ENCODE data around the gene SPRY4. TPM values are rescaled to one million over a fixed set of nuclear protein-coding genes. Genes with fewer than 3 reads are reported as not detected.
A peak's percentile ranks its signal among the peaks of the same experiment; 100 is the strongest.
"Not testable (repeated sequence)": the region's sequence is repeated elsewhere in the genome, so short reads cannot be mapped to it uniquely, and the experiment has no call there.

SPRY4 gene
- total RNA-seq, 1 donor from 2014 or later: 23.4 TPM

- Mint-ChIP-seq H3K4me1 (ENCODE audit: low read depth, unreplicated experiment) (peaks cover 33% of the 10 kb centered on the region), H3K36me3 (ENCODE audit: low read depth, unreplicated experiment) (peaks cover 4% of the 10 kb centered on the region), H3K27ac (ENCODE audit: unreplicated experiment) (no peak overlapping the region), H3K4me3 (ENCODE audit: unreplicated experiment) (no peak overlapping the region), H3K9me3 (ENCODE audit: unreplicated experiment) (no peaks in the 10 kb centered on the region), H3K27me3 (ENCODE audit: low read depth, unreplicated experiment) (no peaks in the 10 kb centered on the region)
- no peaks in the 10 kb centered on the region for H3K27me3 ChIP-seq (ENCODE audit: insufficient read depth, low read length)
- DNase-seq (ENCODE audit: low read depth): no peak
- no peak overlapping the region for H3K4me2 ChIP-seq (ENCODE audit: low read length)
- H3K4me3 ChIP-seq (ENCODE audit: insufficient read depth, low read depth, low read length): no peak overlapping the region
- peaks cover 19% of the 10 kb centered on the region for H3K79me2 ChIP-seq (ENCODE audit: insufficient read depth, low read length)
- no peak overlapping the region for H3K9ac ChIP-seq (ENCODE audit: low read length)
- H2AFZ ChIP-seq (ENCODE audit: low read depth, low read length): no peak overlapping the region
- H3K4me1 ChIP-seq (ENCODE audit: insufficient read depth, low read length): peaks cover 38% of the 10 kb centered on the region
- H3K36me3 ChIP-seq (ENCODE audit: insufficient read depth, low read length): no peaks in the 10 kb centered on the region
- no peak for FAIRE-seq
- H4K20me1 ChIP-seq (ENCODE audit: insufficient read depth, low read length): peaks cover 4% of the 10 kb centered on the region
- no peak for TF ChIP-seq EZH2 (IDR thresholded peaks at IDR 0.05; ENCODE audit: insufficient read depth, low read length)
- no peak for TF ChIP-seq CTCF (IDR thresholded peaks at IDR 0.05; ENCODE audit: insufficient read depth, low read depth, low read length)
- H3K27ac ChIP-seq (ENCODE audit: low read depth, low read length): no peak overlapping the region
- no peaks in the 10 kb centered on the region for H3K9me3 ChIP-seq (ENCODE audit: insufficient read depth, low read depth, low read length)
Observed at GRCh38 chr5:142298789-142299188, 26.0 kb downstream of the SPRY4 start.

- Mint-ChIP-seq H3K27ac (ENCODE audit: unreplicated experiment) (peak overlapping the region; percentile 93), H3K4me1 (ENCODE audit: low read depth, unreplicated experiment) (peaks cover 31% of the 10 kb centered on the region)
- H4K20me1 ChIP-seq (ENCODE audit: insufficient read depth, low read length); FAIRE-seq; H3K36me3 Mint-ChIP-seq (ENCODE audit: low read depth, unreplicated experiment); H3K4me3 Mint-ChIP-seq (ENCODE audit: unreplicated experiment); DNase-seq (ENCODE audit: low read depth); H2AFZ ChIP-seq (ENCODE audit: low read depth, low read length); H3K9me3 Mint-ChIP-seq (ENCODE audit: unreplicated experiment); H3K27me3 Mint-ChIP-seq (ENCODE audit: low read depth, unreplicated experiment); H3K27me3 ChIP-seq (ENCODE audit: insufficient read depth, low read length); H3K36me3 ChIP-seq (ENCODE audit: insufficient read depth, low read length); H3K4me3 ChIP-seq (ENCODE audit: insufficient read depth, low read depth, low read length); H3K9me3 ChIP-seq (ENCODE audit: insufficient read depth, low read depth, low read length): not testable (repeated sequence)
- Histone ChIP-seq H3K4me1 (ENCODE audit: insufficient read depth, low read length) (peaks cover 37% of the 10 kb centered on the region), H3K27ac (ENCODE audit: low read depth, low read length) (peak overlapping the region; percentile 88), H3K4me2 (ENCODE audit: low read length) (peak overlapping the region; percentile 57), H3K9ac (ENCODE audit: low read length) (peak overlapping the region; percentile 63), H3K79me2 (ENCODE audit: insufficient read depth, low read length) (peaks cover 13% of the 10 kb centered on the region)
Observed at GRCh38 chr5:142297786-142298185, 27.0 kb downstream of the SPRY4 start.

GRCh38 chr5:142296914-142297417 lies 27.9 kb downstream of the SPRY4 start:
- H3K27ac ChIP-seq (ENCODE audit: low read depth, low read length): peak overlapping the region; percentile 88
- H3K4me3 Mint-ChIP-seq (ENCODE audit: unreplicated experiment): no peak overlapping the region

More at GRCh38 chr5:142296914-142297417, 27.9 kb downstream of the SPRY4 start:
- Mint-ChIP-seq H3K4me1 (ENCODE audit: low read depth, unreplicated experiment) (peaks cover 31% of the 10 kb centered on the region), H3K27me3 (ENCODE audit: low read depth, unreplicated experiment) (no peaks in the 10 kb centered on the region), H3K27ac (ENCODE audit: unreplicated experiment) (peak overlapping the region; percentile 93), H3K36me3 (ENCODE audit: low read depth, unreplicated experiment) (peaks cover 6% of the 10 kb centered on the region), H3K9me3 (ENCODE audit: unreplicated experiment) (peaks cover 4% of the 10 kb centered on the region)
- Histone ChIP-seq H4K20me1 (ENCODE audit: insufficient read depth, low read length) (no peaks in the 10 kb centered on the region), H3K9me3 (ENCODE audit: insufficient read depth, low read depth, low read length) (no peaks in the 10 kb centered on the region), H3K36me3 (ENCODE audit: insufficient read depth, low read length) (no peaks in the 10 kb centered on the region), H2AFZ (ENCODE audit: low read depth, low read length) (no peak overlapping the region), H3K4me1 (ENCODE audit: insufficient read depth, low read length) (peaks cover 37% of the 10 kb centered on the region), H3K79me2 (ENCODE audit: insufficient read depth, low read length) (peaks cover 13% of the 10 kb centered on the region), H3K4me2 (ENCODE audit: low read length) (peak overlapping the region; percentile 57), H3K9ac (ENCODE audit: low read length) (peak overlapping the region; percentile 63), H3K4me3 (ENCODE audit: insufficient read depth, low read depth, low read length) (no peak overlapping the region), H3K27me3 (ENCODE audit: insufficient read depth, low read length) (no peaks in the 10 kb centered on the region)
- DNase-seq (ENCODE audit: low read depth) (peak; percentile 90), FAIRE-seq (no peak)
- no peak for TF ChIP-seq EZH2 (IDR thresholded peaks at IDR 0.05; ENCODE audit: insufficient read depth, low read length)
- no peak for TF ChIP-seq CTCF (IDR thresholded peaks at IDR 0.05; ENCODE audit: insufficient read depth, low read depth, low read length)

Measured in astrocyte (in vitro differentiated cells and primary cell).